SK-N-SH (cell line): ENCODE data around the gene KDM1A.

ENCODE experiments used
- CTCF ChIP-seq: fragments of 200-600 bp; sonication (generic); IDR thresholded peaks from 2 replicates; pipeline ENCODE4 v1.6.1; 2017; ENCODE audit warnings: antibody characterized with exemption, mild to moderate bottlenecking, moderate library complexity
- EZH2phosphoT487 ChIP-seq: fragments of 200-600 bp; sonication (generic); IDR thresholded peaks from 2 replicates; pipeline ENCODE4 v1.6.1; 2017; ENCODE audit warnings: low read depth, mixed run types, mild to moderate bottlenecking, antibody characterized with exemption, moderate library complexity, borderline replicate concordance
- NFIC ChIP-seq: IDR thresholded peaks from 2 replicates; pipeline ENCODE4 v1.4.0; 2012; ENCODE audit warnings: borderline replicate concordance
- POLR2AphosphoS5 ChIP-seq: IDR thresholded peaks from 2 replicates; pipeline ENCODE4 v1.6.1; 2012; ENCODE audit warnings: low read depth, low read length
- RXRA ChIP-seq: IDR thresholded peaks from 2 replicates; pipeline ENCODE4 v1.4.0; 2012; ENCODE audit warnings: low read depth, mild to moderate bottlenecking, borderline replicate concordance
- SMC3 ChIP-seq: IDR thresholded peaks from 2 replicates; pipeline ENCODE4 v1.6.1; 2012; ENCODE audit warnings: low read depth, low read length, improper control_type of control experiment
- USF1 ChIP-seq: IDR thresholded peaks from 2 replicates; pipeline ENCODE4 v1.4.0; 2012; ENCODE audit warnings: low read depth, borderline replicate concordance
- YY1 ChIP-seq: IDR thresholded peaks from 2 replicates; pipeline ENCODE4 v1.4.0; 2012; ENCODE audit warnings: low read depth, mild to moderate bottlenecking

GRCh38 chr1:23110391-23110790 is 91.1 kb downstream of the KDM1A start:
- no peak for TF ChIP-seq CTCF
- no peak for TF ChIP-seq YY1
- TF ChIP-seq RXRA: no peak
- no peak for TF ChIP-seq USF1
- TF ChIP-seq EZH2phosphoT487: no peak
- no peak for TF ChIP-seq NFIC
- no peak for TF ChIP-seq POLR2AphosphoS5
- no peak for TF ChIP-seq SMC3
